ENCODE results near the gene AADACL4. TPM values are rescaled to one million over a fixed set of nuclear protein-coding genes. Genes with fewer than 3 reads are reported as not detected.

AADACL4 gene
- total RNA-seq, 2 donors from 2014 or later: not detected

DNA sequence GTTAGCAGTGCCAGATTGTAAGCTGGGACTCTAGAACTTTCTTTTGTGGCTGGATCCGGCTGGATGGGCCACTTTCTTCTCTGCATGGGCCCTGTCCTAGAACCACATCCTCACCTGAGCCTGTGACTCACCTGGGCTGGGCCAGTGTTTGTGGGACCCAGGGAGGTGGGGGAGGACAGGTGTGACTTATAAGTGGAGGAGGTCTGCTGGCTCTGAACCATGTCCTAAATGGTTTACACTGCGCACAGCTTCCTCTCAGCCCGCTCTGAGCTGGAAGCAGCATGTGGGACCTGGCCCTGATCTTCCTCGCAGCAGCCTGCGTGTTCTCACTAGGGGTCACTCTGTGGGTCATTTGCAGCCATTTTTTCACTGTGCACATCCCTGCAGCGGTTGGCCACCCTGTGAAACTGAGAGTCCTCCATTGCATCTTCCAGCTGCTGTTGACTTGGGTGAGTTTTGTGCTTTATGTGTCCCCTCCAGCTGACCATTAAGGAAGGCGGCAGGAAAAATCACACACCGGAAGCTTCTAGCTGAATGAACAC, 72.1 kb downstream of the AADACL4 start, which contains the start of gene AADACL3:
AADACL3 (plus strand) TSS at position 215 of the 542 bp plus-strand sequence; CDS start at position 282, 67 bp downstream.
- TF ChIP-seq, protein P1, sequence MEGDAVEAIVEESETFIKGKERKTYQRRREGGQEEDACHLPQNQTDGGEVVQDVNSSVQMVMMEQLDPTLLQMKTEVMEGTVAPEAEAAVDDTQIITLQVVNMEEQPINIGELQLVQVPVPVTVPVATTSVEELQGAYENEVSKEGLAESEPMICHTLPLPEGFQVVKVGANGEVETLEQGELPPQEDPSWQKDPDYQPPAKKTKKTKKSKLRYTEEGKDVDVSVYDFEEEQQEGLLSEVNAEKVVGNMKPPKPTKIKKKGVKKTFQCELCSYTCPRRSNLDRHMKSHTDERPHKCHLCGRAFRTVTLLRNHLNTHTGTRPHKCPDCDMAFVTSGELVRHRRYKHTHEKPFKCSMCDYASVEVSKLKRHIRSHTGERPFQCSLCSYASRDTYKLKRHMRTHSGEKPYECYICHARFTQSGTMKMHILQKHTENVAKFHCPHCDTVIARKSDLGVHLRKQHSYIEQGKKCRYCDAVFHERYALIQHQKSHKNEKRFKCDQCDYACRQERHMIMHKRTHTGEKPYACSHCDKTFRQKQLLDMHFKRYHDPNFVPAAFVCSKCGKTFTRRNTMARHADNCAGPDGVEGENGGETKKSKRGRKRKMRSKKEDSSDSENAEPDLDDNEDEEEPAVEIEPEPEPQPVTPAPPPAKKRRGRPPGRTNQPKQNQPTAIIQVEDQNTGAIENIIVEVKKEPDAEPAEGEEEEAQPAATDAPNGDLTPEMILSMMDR (conservative IDR thresholded peaks at IDR 0.05): no peak
- H3K4me1 Mint-ChIP-seq: peaks cover 29% of the 10 kb centered on the region
- 92 to 93% methylated on average over 6 to 8 of the region's 8 CpGs for WGBS, 2 experiments (ENCODE audit: insufficient coverage in 1 of 2, insufficient read length in 1 of 2)
- no peak within 1 kb of the TSS for H3K27ac ChIP-seq (ENCODE audit: low read depth, low read length)
- H3K27me3 ChIP-seq (ENCODE audit: control insufficient read depth, insufficient read depth, low read length, poor library complexity, severe bottlenecking): no peaks in the 10 kb centered on the region
- no peak within 1 kb of the TSS for H3K4me3 Mint-ChIP-seq
- H3K9me3 Mint-ChIP-seq: no peaks in the 10 kb centered on the region
- no peaks in the 10 kb centered on the region for H3K9me3 ChIP-seq (ENCODE audit: control insufficient read depth, low read length)
- H3K27ac Mint-ChIP-seq: no peak within 1 kb of the TSS
- no peaks in the 10 kb centered on the region for H3K27me3 Mint-ChIP-seq (ENCODE audit: insufficient read depth)
- H3K4me1 ChIP-seq (ENCODE audit: control insufficient read depth, insufficient read depth, low read length): no peaks in the 10 kb centered on the region
- no peak within 1 kb of the TSS for H3K9ac ChIP-seq (ENCODE audit: extremely low read depth, low read length, poor library complexity, severe bottlenecking)
- DNase-seq: peak; percentile 59
- no peaks in the 10 kb centered on the region for H3K36me3 Mint-ChIP-seq (ENCODE audit: low read depth)
- no peak within 1 kb of the TSS for H3K4me3 ChIP-seq (ENCODE audit: low read length)
- H3K36me3 ChIP-seq (ENCODE audit: control insufficient read depth, insufficient read depth, low read length): no peaks in the 10 kb centered on the region

Other genes starting within 250 kb of the AADACL4 start
- gene DHRS3, start 25.9 kb upstream of the AADACL4 start, total RNA-seq: 1 to 10 TPM; 9.2 to 9.8 TPM
- gene AADACL3, start 72.0 kb downstream of the AADACL4 start, total RNA-seq: under 1 TPM in 1 of 2 donors, not detected in 1; 0.24 TPM
- gene CFAP107, start 102.1 kb downstream of the AADACL4 start, total RNA-seq: not detected
- not detected for gene PRAMEF12, start 129.7 kb downstream of the AADACL4 start, total RNA-seq
- gene PRAMEF1, start 147.3 kb downstream of the AADACL4 start, total RNA-seq: not detected
- not detected for gene PRAMEF11, start 187.3 kb downstream of the AADACL4 start, total RNA-seq
- not detected for gene HNRNPCL1, start 204.6 kb downstream of the AADACL4 start, total RNA-seq
- not detected for gene PRAMEF2, start 213.0 kb downstream of the AADACL4 start, total RNA-seq
- gene PRAMEF4, start 242.1 kb downstream of the AADACL4 start, total RNA-seq: not detected